Measurements from ENCODE around the gene SGCD. TPM values are rescaled to one million over a fixed set of nuclear protein-coding genes. Genes with fewer than 3 reads are reported as not detected.

Gene SGCD
- total and polyA plus RNA-seq, 2 of the 4 experiments (the other 2 are of a cell fraction) = 5.8 to 10.6 TPM

DNA sequence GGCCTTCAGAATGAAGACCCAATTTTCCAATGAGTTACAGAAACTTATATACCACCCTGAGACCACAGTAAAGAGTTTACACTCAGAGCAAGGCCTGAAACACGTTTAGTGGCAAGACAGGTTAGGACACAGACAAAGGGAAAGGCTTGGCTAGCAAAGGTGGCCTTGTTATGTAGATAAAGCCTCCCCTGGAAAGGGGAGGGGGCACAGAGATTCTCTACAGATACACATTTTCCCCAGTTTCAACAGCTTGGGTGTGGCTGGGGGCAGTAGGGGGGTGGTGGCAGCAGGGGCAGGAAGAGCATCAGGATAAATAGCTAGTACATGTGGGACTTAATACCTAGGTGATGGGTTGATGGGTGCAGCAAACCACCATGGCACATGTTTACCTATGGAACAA, 471.2 kb downstream of the SGCD start:
- Histone ChIP-seq H4K20me1 (ENCODE audit: insufficient read depth, low read length) (no peaks in the 10 kb centered on the region), H3K4me1 (ENCODE audit: control insufficient read depth, insufficient read depth, low read length) (no peaks in the 10 kb centered on the region), H3K18ac (ENCODE audit: low read depth, low read length) (no peak overlapping the region), H2AFZ (replicated peaks; ENCODE audit: low read length, poor library complexity) (no peak overlapping the region), H2AK9ac (replicated peaks; ENCODE audit: low read depth, low read length, poor library complexity) (no peak overlapping the region), H2BK15ac (ENCODE audit: low read depth, low read length) (no peak overlapping the region), H3K4me3 (ENCODE audit: insufficient read depth, low read depth, low read length) (no peak overlapping the region), H3K23ac (ENCODE audit: low read depth, low read length) (no peak overlapping the region), H3K9me3 (ENCODE audit: control insufficient read depth, insufficient read depth, low read length) (no peaks in the 10 kb centered on the region), H4K8ac (ENCODE audit: low read depth in 2 of 2, low read length in 2 of 2) (no peak overlapping the region), H3K9ac (ENCODE audit: low read depth, low read length) (no peak overlapping the region), H4K5ac (ENCODE audit: low read depth, low read length) (no peak overlapping the region), H2BK5ac (ENCODE audit: low read depth, low read length, poor library complexity, severe bottlenecking) (no peak overlapping the region), H3K79me1 (ENCODE audit: low read depth in 1 of 2, low read length in 2 of 2) (no peaks in the 10 kb centered on the region), H3K27ac (ENCODE audit: insufficient read depth, low read length) (no peak overlapping the region), H3K9me1 (ENCODE audit: insufficient read depth, low read length) (no peaks in the 10 kb centered on the region), H2BK20ac (ENCODE audit: low read depth, low read length) (no peak overlapping the region), H3K14ac (replicated peaks; ENCODE audit: low read depth, low read length) (no peak overlapping the region), H3K4me2 (ENCODE audit: low read depth, low read length) (no peak overlapping the region), H2BK120ac (ENCODE audit: low read depth, low read length) (no peak overlapping the region), H3K36me3 (ENCODE audit: control insufficient read depth, insufficient read depth, low read length) (no peaks in the 10 kb centered on the region), H3K27me3 (ENCODE audit: control insufficient read depth, insufficient read depth, low read length) (no peaks in the 10 kb centered on the region), H3K4ac (ENCODE audit: low read depth, low read length) (no peak overlapping the region), H3K56ac (ENCODE audit: extremely low read depth, insufficient read depth, low read length) (no peak overlapping the region), H4K91ac (ENCODE audit: insufficient read depth, low read depth, low read length) (no peak overlapping the region), H2AK5ac (ENCODE audit: low read depth, low read length) (no peak overlapping the region)
- CTCF ChIA-PET = no interaction called here
- TF ChIP-seq BHLHE40 (IDR thresholded peaks at IDR 0.05; ENCODE audit: low read depth, low read length) = no peak
- TF ChIP-seq ELK1 (IDR thresholded peaks at IDR 0.05; ENCODE audit: borderline replicate concordance, low read depth, low read length) = no peak
- POLR2A ChIA-PET (ENCODE audit: unreplicated experiment) = interaction anchor here (0.6 kb wide), 1 partner anchor 324 kb away, joined by 4 read pairs; no protein-coding TSS in a partner anchor
- in situ Hi-C loops (cut with MboI; ENCODE audit: low sequenced_read_pairs) (no loop called here), intact Hi-C loops (cut with micrococcal nuclease) (no loop called here), dilution Hi-C loops (cut with HindIII; ENCODE audit: low sequenced_read_pairs, unreplicated experiment) (no loop called here)
- no TSS peak for BruUV-seq (replicated peaks)
- WGBS, 2 experiments (ENCODE audit: extremely low coverage in 2 of 2, insufficient read length in 1 of 2) = no CpG with 5 or more reads among the region's 1 CpG
- ATAC-seq (ENCODE audit: low read depth) (no peak), DNase-seq (no peak)

Measured in IMR-90 (cell line).